DMS79 (cell line): Measurements from ENCODE around the gene AGAP5.

Experiments
- DNase-seq: peaks from one replicate; lab custom pipeline; 2025; lab: John Stamatoyannopoulos, UW

Gene AGAP5

DNA sequence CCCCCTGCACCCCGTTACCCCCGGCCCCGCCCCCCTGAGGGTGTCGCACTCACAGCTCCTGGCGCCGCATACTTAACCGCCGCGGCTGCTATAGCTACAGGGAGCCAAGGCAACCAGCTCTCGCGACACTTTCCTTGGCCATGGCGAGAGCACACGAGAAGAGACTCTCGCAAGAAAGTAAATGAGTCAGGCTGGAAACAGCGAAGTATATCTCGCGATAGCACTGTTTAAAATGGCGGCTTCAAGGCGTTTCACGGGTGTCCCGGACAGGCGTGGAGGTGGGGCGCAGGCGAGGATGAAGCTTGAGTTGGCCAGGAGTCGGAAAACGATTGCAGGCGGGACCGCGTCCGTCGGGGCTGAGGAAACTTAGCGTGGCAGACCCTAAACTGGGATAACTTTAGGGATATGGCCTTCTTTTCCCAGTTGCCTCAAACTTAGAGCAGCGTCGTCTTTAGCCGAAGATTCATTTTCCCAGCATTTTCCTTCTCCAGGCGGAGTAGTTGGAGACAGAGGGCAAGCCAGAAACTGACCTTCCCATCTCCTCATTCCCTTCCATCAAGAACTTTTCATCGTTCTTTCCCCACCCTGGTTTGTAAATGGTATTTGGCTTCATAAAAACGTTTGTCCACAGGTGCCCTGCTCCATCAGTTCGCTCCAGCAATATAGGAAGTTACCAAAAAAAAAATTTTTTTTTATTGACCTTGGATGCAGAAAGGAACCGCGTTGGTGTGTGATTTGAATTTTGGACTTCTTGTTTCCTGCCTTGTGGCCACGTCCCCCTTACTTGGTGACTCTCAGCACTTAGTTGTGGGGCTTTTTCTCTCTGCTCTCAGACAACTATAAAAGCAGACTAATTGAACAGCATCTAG, 71.8 kb downstream of the AGAP5 start:
- DNase-seq = peak; percentile 90

DNA sequence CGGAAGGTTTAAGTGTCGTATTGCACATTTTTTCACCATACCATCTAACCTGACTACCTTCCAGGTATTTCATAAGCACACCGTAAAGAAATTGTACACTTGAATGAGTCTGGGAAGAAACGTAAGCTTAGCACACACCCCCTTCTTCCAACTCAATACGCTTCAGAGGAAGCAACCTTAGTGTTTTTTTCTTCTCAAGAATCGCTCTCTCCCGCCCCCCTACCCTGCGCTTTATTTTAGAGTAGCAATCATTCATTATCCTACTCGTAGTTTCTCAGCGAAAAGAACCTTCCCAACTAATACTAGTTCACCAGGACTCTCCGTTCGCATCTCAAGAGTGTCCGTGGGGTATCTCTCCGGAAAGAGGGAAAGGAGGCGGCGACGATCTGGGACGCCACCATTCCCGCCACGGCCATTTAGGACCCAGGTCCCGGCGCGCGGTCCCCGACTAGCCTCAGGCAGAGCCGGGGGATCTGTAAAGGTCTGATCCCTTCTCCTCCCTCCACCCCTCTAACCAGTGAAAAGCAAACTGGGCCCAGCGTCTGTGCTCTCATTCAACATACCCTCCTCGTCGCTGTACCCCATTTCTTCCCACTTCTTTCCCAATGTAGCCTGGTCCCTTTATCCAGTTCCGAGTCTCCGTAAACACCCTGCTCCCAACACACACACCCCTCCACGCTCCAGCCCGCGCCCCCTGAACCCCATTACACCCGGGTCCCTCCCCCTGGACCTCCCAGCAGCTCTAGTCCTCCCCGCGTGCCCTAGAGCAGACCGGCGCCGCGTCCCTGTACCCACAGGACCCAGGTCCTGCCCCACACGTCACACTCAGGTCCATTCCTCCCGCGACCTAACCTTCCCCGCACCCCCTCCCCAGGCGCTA, 72.7 kb downstream of the AGAP5 start:
- DNase-seq = peak; percentile 37
